GM18499 (cell line): ENCODE results near the gene PRXL2B.
"Not testable (repeated sequence)": the region's sequence is repeated elsewhere in the genome, so short reads cannot be mapped to it uniquely, and the experiment has no call there.

Experiments
- ATAC-seq: cut with Tn5 transposase; IDR thresholded peaks from one replicate; pipeline ENCODE4 v1.9.1; 2021; ENCODE audit warnings: moderate number of reproducible peaks; ENCODE audit not compliant: insufficient read depth, unreplicated experiment

The PRXL2B gene

DNA sequence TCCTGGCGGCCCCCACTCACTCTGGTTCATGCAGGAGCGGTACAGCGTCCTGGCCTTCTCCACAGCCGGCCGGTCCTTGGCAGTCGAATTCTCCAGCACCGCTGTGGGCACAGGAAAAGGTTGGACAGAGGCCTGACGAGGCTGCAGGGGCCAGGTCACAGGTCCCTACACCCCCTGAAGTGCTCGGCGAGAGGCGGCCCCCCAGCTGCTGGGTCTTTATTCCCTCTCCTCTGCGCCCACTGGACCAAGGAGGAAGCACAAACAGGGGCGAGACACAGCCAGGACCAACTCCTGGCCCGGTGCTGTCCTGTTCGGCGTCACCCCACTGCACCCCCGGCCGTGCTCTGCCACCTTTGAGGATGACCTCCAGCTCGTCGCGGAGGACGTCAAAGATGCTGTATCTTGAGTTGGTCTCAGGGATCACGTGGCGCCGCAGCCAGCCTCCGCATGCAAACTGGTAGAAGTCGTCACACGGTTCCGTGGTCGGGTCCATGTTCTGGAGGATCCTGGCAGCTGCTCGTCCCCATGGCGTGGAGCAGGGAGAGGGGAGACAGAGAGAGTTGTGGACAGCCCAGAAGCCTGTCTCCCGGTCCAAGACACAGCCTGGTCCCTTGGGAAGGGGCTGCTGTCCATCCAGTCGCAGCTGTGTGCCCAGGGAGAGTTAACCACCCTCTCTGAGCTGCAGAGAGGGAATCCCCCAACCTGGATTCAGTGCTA lies 22.9 kb downstream of the PRXL2B start:
- no peak for ATAC-seq

DNA sequence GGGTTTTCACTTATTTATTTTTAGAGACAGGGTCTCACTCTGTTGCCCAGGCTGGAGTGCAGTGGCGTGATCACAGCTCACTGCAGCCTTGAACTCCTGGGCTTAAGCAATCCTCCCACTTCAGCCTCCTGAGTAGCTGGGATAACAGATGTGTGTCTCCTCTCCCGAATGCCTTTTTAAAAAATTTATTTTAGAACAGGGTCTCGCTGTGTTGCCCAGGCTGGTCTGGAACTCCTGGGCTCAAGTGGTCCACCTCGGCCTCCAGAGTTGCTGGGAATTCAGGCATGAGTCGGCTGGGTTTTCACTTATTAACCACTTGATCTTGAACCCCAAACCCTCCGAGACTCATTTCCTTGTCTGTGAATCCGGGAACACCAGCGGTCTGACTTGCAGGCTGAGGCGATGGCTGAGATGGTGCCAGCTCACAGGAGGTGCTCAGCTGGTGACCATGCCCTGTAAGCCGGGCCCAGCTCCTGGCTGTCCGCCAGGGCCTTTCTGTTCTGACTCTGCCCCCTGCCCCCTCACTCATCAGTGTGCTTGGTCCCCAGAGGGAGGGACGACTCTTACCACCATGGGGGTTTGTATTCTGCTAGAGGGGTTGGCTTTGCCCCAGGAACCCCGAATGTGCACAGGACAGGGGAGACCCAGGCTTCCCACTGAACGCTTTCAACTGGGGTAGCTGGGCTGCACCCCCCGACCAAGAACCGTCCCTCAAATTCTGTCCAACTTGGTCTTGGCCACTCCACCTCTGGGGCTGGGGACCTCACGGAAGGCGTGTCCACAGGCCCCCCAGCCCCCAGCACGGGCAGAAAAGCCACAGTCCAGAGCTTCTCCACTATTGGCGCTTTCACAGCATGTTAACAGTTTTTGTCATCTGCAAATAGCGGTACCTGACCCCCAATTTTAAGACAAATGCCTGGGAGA lies 23.7 kb downstream of the PRXL2B start:
- no peak for ATAC-seq

GRCh38 chr1:2611031-2611501 lies 24.5 kb downstream of the PRXL2B start:
- no peak for ATAC-seq

DNA sequence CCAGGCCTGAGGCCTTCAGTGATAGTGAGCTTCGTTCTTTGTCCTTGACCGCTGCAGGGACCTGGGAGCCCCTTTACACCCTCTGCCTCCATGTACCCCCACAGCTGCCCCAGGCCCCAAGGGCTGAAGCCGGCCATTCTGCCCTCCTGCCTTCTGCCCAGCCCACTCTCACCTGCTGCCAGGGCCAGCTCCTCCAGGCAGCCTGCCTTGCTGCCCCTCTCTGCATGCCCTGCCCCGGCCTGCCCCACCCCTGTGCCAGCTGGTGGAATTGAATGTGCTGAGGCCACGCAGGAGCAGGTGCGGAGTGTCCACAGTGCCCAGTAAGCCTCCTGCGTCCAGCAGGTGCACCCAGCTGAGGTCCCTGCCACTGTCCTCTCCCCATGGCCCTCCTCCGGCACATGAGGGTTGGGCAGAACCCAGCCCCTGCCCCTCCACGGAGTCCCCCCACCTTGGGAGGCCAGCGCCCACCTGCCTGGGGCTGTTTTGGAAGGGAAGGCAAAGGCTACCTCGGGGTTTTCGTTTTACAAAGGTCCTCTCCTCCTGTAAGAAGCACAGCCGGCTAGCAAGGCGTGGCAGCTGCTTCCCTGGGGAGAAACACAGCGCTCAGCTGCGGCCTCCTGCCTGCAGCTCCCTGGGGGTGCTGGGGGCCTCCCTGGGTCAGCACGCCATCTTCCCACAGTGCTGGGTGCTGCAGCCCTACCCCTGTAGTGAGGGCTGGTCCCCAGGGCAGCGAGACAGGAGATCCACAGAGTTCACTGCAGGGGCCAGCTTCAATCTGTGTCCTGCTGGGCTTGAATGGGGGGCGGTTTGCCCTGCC lies 25.3 kb downstream of the PRXL2B start:
- ATAC-seq = no peak

DNA sequence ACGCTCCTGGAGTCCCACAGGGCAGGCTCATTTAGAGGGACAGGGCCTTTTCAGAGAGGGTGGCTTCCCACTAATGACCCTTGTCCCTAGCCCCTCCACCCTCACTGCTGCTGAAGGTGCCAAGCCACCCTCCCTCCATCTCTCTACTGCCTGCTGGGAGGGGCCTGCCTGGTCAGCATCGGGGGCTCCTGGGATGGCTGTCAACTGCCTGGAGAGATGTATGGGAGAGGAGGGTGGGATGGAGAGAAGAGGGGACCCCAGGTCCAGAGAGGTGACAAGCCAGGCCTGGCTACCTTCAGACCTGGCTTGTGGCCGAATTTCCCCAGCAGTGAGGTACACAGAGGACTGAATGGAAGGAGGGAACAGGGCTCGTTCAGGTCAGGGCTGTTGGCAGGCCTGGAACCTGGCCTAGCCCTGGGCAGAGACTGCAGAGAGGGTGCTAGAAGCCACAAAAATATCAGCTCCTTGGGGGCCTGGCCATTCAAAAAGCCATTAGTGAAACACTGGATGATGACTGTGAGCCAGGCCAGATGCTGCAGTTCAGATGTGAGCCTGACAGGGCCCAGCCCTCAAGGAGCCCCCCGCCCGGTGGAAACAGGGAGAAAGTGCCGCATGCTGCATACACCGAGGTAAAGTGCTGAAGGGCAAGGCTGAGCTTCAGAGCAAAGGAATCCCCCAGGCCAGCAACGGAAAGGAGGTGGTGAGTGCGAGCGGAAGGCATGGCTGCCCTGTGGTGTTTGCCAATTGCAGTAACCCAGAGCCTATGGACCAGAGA lies 26.2 kb downstream of the PRXL2B start:
- no peak for ATAC-seq

GRCh38 chr1:2614145-2614544 lies 27.6 kb downstream of the PRXL2B start:
- ATAC-seq = no peak

- no peak for ATAC-seq
Measured at GRCh38 chr1:2617971-2618470, 31.4 kb downstream of the PRXL2B start.

DNA sequence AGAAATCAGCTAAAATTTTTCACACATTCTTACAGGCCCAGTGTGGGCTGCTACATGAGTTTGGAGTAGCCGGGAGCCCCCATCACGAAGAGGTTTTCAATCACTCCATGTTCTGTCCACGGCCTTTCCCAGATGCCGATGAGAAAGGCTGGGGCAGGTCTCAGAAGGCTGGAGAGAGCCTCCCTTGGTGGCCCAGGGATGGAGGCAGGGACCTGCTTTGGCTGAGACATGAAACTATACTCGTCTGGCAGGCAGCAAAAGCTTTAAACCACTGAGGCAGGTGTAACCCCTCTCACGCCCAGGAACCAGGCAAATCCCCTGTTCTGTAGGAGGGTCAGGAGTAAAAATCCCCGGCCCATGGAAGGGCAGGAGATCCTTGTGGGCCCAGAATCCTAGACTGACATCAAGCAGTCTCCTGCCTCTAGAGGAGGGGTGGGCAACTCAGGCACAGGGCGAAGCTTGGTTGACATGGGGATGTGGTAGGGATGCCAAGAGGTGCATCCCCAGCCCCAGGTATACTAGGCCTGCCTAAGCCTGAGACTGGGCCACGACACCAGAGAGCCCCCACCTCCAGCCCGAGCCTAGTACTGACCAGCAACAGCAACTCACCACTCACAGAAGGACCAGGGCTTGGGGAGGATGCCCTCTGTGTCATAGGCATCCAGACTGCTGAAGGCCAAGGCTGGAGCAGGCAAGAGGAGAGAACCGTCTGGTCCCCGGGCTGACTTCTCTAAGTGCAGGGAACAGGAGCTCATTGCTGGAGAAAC lies 37.2 kb downstream of the PRXL2B start:
- no peak for ATAC-seq

DNA sequence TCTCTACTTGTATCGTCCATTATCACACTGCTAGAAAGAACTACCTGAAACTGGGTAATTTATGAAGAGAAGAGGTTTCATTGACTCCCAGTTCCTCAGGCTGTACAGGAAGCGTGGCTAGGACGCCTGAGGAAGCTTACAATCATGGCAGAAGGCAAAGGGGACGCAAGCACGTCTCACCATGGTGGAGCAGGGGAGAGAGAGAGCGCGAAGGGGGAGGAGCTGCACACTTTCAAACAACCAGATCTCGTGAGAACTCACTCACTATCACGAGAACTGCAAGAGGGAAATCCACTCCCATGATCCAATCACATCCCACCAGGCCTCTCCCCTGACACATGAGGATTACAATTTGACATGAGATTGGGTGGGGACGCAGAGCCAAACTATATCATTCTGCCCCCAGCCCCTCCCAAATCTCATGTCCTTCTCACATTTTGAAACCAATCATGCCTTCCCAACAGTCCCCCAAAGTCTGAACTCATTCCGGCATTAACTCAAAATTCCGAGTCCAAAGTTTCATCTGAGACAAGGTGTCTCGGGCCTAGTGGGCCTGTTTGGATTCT lies 38.2 kb downstream of the PRXL2B start:
- no peak for ATAC-seq

- no peak for ATAC-seq
Measured at GRCh38 chr1:2625311-2625710, 38.7 kb downstream of the PRXL2B start.

DNA sequence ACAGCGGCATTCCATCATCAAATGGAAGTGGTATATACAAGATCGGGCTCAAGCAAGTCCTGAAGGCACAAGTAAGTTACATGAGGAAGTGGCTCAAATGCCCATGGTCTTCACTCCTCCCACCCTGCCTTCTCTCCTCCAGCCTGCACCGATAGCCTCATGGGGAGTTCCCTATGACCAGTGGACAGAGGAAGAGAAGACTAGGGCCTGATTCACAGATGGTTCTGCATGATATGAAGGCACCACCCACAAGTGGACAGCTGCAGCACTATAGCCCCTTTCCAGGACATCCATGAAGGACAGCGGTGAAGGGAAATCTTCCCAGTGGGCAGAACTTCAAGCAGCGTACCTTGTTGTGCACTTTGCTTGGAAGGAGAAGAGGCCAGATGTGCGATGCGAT lies 39.2 kb downstream of the PRXL2B start:
- not testable (repeated sequence) for ATAC-seq

DNA sequence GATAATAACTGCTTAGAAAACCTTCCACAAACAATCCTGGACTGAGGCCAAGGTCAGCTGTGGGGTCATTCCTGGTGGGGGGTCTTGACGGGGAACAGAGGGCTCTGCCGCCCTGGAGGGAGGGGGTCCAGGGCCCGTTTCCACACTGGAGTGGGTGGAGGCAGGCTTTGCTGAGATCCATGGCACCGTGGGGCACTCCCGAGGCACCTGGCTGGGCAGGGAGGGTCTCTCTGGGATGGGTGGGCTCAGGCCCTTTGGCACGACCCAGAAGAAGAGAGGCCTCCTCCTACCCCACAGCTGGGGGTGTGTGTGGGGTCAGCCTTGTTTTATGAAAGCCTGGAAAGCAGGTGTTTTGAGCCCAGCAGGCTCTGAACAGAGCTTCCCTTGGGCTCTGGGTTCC lies 41.2 kb downstream of the PRXL2B start:
- no peak for ATAC-seq

GRCh38 chr1:2628191-2628932 lies 41.8 kb downstream of the PRXL2B start:
- ATAC-seq = no peak

GRCh38 chr1:2628933-2629626 lies 42.5 kb downstream of the PRXL2B start:
- no peak for ATAC-seq

DNA sequence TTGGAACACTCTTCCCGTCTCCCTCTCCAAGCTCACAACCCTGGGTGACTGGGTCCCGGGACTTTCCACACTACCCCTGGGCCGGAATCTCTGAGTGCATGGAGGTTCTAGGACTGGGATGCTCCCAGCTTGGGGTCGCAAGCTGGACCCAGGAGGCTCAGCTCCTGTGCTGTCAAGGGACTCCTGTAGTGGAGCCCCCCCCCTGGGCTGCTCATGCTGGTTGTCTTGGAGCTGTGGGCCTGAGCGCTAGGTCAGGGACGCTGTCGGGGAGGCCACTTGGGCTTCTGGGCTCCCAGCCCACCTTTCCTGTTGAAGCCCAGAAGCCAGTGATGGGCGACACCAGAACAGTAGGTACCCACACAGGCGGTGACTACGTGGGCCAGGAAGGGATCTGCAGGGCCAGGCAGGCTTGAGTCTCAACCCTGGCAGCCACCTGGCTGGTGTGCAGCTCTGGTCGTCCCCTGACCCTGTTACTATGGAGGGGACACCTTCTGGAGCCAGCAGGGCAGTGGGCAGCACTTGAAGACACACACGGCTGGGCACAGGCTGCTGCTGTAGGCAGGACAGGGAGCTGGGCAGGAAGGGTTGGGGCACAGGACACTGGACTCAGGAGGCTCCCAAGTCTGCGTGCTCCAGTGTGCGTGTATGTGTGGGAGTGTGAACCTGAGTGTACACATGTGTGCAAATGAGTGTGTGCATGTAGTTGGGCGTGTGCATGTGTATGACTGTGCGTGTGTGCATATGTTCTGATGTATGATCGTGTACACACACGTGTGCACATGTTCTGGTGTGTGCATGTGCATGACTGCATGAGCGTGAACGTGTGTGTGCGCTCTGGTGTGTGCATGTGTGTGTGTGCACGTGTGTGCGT lies 43.3 kb downstream of the PRXL2B start:
- no peak for ATAC-seq

GRCh38 chr1:2630498-2631135 lies 44.0 kb downstream of the PRXL2B start:
- ATAC-seq = no peak
